Esophagus squamous epithelium (tissue), 4 donors: ENCODE measurements around the gene AP1S2.

Experiments
- CTCF ChIP-seq, 6 experiments: fragments of 450-650 bp in 4 of 6; fragments of 200-600 bp in 2 of 6; sonication (generic) in 2 of 6; IDR thresholded peaks; one replicate each; pipeline ENCODE4 v1.5.1; 2016 to 2019; ENCODE audit warnings: antibody characterized with exemption in 6 of 6, mild to moderate bottlenecking in 4 of 6, moderate library complexity in 4 of 6
- POLR2A ChIP-seq, 4 donors: fragments of 450-650 bp; IDR thresholded peaks; one replicate each; pipeline ENCODE4 v1.6.1; 2017; ENCODE audit warnings: antibody characterized with exemption in 4 of 4, mild to moderate bottlenecking in 4 of 4, moderate library complexity in 3 of 4

- TF ChIP-seq CTCF (IDR thresholded peaks at IDR 0.05) (no peak), POLR2A (IDR thresholded peaks at IDR 0.05) (no peak)
Measured at GRCh38 chrX:15856222-15856587, 1.6 kb upstream of the AP1S2 start.
